B cell (primary cell): Measurements from ENCODE around the gene PI3. TPM values are rescaled to one million over a fixed set of nuclear protein-coding genes. Genes with fewer than 3 reads are reported as not detected.

Experiments used
- ATAC-seq: fragments of 200-7000 bp; cut with Tn5 transposase; one replicate; pipeline ENCODE4 v1.10.0; 2021; ENCODE audit warnings: low read depth, mild to moderate bottlenecking, moderate number of reproducible peaks, moderate library complexity
- CTCF ChIA-PET: fragments of 350-600 bp; sonication (Branson Sonifier 250); formaldehyde crosslinking; loops from one replicate; lab custom pipeline; 2021; ENCODE audit warnings: antibody characterized with exemption, inconsistent platforms; lab: Charles Lee
- POLR2A ChIA-PET: fragments of 350-600 bp; sonication (Branson Sonifier 250); formaldehyde crosslinking; loops from one replicate; lab custom pipeline; 2021; ENCODE audit warnings: antibody characterized with exemption; lab: Charles Lee
- DNase-seq: peaks from one replicate; pipeline ENCODE4 v3.0.0; 2013
- H2AFZ ChIP-seq: 2 replicates; pipeline ENCODE4 v1.6.1; 2012; ENCODE audit warnings: mild to moderate bottlenecking, low read depth, low read length; ENCODE audit not compliant: insufficient read depth, poor library complexity, severe bottlenecking
- H3K27ac ChIP-seq, 2 donors: 1 replicate in 1 of 2; 2 replicates in 1 of 2; pipeline ENCODE4 v1.5.1; 2012 to 2013; ENCODE audit warnings: low read length in 2 of 2, mild to moderate bottlenecking in 2 of 2, moderate library complexity in 1 of 2
- H3K27me3 ChIP-seq, 4 experiments: fragments of 200-600 bp in 1 of 4; sonication (generic) in 1 of 4; replicated peaks in 1 of 4; 1 replicate in 2 of 4; 2 replicates in 2 of 4; pipeline versions ENCODE4 v1.6.1 to v1.7.0; 2013 to 2016; ENCODE audit warnings: low read length in 3 of 4, mild to moderate bottlenecking in 2 of 4, mixed read lengths in 1 of 4, moderate library complexity in 1 of 4; ENCODE audit not compliant: insufficient read depth in 4 of 4, control insufficient read depth in 3 of 4; ENCODE audit errors: control extremely low read depth in 1 of 4
- H3K36me3 ChIP-seq, 2 experiments: replicated peaks in 1 of 2; 1 replicate in 1 of 2; 2 replicates in 1 of 2; pipeline versions ENCODE4 v1.6.1 to v1.7.1; 2013; ENCODE audit warnings: low read length in 1 of 2; ENCODE audit not compliant: insufficient read depth in 2 of 2, control insufficient read depth in 1 of 2; ENCODE audit errors: control extremely low read depth in 1 of 2, extremely low read depth in 1 of 2
- H3K4me1 ChIP-seq, 2 donors: fragments of 200-600 bp in 1 of 2; sonication (generic) in 1 of 2; 1 replicate in 1 of 2; 2 replicates in 1 of 2; pipeline versions ENCODE4 v1.5.1 to v1.6.1; 2013 to 2017; ENCODE audit warnings: low read length in 2 of 2; ENCODE audit not compliant: control insufficient read depth in 2 of 2, insufficient read depth in 2 of 2
- H3K4me2 ChIP-seq: replicated peaks from 2 replicates; pipeline ENCODE3; 2012; ENCODE audit warnings: mild to moderate bottlenecking, low read depth, low read length; ENCODE audit not compliant: poor library complexity, severe bottlenecking
- H3K4me3 ChIP-seq, 5 experiments: fragments of 200-600 bp in 1 of 5; sonication (generic) in 1 of 5; 1 replicate in 3 of 5; 2 replicates in 2 of 5; pipeline versions ENCODE4 v1.5.1 to v1.7.0; 2011 to 2016; ENCODE audit warnings: low read length in 4 of 5, mild to moderate bottlenecking in 4 of 5, low read depth in 2 of 5, control low read depth in 1 of 5, moderate library complexity in 1 of 5; ENCODE audit not compliant: insufficient read depth in 1 of 5; ENCODE audit errors: control extremely low read depth in 1 of 5, extremely low read depth in 1 of 5
- H3K79me2 ChIP-seq: fragments of 200-600 bp; sonication (generic); one replicate; pipeline ENCODE4 v1.6.0; 2016; ENCODE audit warnings: low read length; ENCODE audit not compliant: control insufficient read depth, insufficient read depth
- H3K9ac ChIP-seq: fragments of 200-600 bp; sonication (generic); 2 replicates; pipeline ENCODE4 v1.6.1; 2017; ENCODE audit warnings: mild to moderate bottlenecking, low read length, moderate library complexity
- H3K9me3 ChIP-seq, 3 donors: one replicate each; pipeline versions ENCODE4 v1.6.1 to v1.7.1; 2013; ENCODE audit warnings: low read length in 2 of 3; ENCODE audit not compliant: control insufficient read depth in 2 of 3, insufficient read depth in 1 of 3; ENCODE audit errors: control extremely low read depth in 1 of 3
- H4K20me1 ChIP-seq: 2 replicates; pipeline ENCODE4 v1.6.0; 2012; ENCODE audit warnings: mild to moderate bottlenecking, low read length; ENCODE audit not compliant: insufficient read depth, control insufficient read depth, poor library complexity, severe bottlenecking
- H3K27ac Mint-ChIP-seq: one replicate; pipeline ENCODE4 v1.8.0; 2021; ENCODE audit warnings: mixed read lengths
- H3K27me3 Mint-ChIP-seq: one replicate; pipeline ENCODE4 v1.8.0; 2021; ENCODE audit warnings: mixed read lengths
- H3K4me1 Mint-ChIP-seq: one replicate; pipeline ENCODE4 v1.8.0; 2021; ENCODE audit warnings: mixed read lengths
- H3K4me3 Mint-ChIP-seq: one replicate; pipeline ENCODE4 v1.8.0; 2021; ENCODE audit warnings: mixed read lengths
- H3K9me3 Mint-ChIP-seq: one replicate; pipeline ENCODE4 v1.8.0; 2022; ENCODE audit warnings: mixed read lengths; ENCODE audit not compliant: insufficient read depth
- CTCF ChIP-seq: fragments of 200-600 bp; IDR thresholded peaks from one replicate; pipeline ENCODE4 v1.8.0; 2022; ENCODE audit warnings: antibody characterized with exemption, mild to moderate bottlenecking
- EZH2 ChIP-seq: IDR thresholded peaks from 2 replicates; pipeline ENCODE4 v1.6.1; 2012; ENCODE audit warnings: borderline replicate concordance, low read depth, mild to moderate bottlenecking, moderate library complexity, low read length; ENCODE audit not compliant: insufficient read depth, poor library complexity, severe bottlenecking
- WGBS: methylation state at CpG from one replicate; pipeline ENCODE4 v1.1.5; 2013; ENCODE audit warnings: missing lambda C conversion rate; ENCODE audit not compliant: insufficient coverage; 5-methylcytosine and 5-hydroxymethylcytosine counted together
- intact Hi-C: fragments of 100-400 bp; cut with micrococcal nuclease; formaldehyde crosslinking; loops from one replicate; pipeline ENCODE4 v1.10.0; 2022
- polyA plus RNA-seq: library from polyadenylated mRNA; depleted of rRNA; stranded (reverse); fragments of >200 nt; gene quantifications from 2 replicates; pipeline ENCODE4 v1.2.3, GENCODE V29; 2012
- total RNA-seq, 2 donors: library from RNA; stranded (reverse); fragments of 120-200 nt in 1 of 2; gene quantifications; 1 replicate in 1 of 2; 2 replicates in 1 of 2; pipeline versions ENCODE4 v1.2.3 to v1.2.4, GENCODE V29; 2013 to 2022

PI3 gene
- total and polyA plus RNA-seq, 2 donors (not counting 1 experiment from before 2014, with no cell fraction given), result 0.24 TPM; not detected in 1

GRCh38 chr20:45218124-45218523 lies 43.4 kb downstream of the PI3 start:
- Histone ChIP-seq H3K4me1 (no peaks in the 10 kb centered on the region), H3K36me3 (no peaks in the 10 kb centered on the region), H3K27me3 (peaks cover 0 to 9% (median 4%) of the 10 kb centered on the region in 4 experiments), H4K20me1 (no peaks in the 10 kb centered on the region), H2AFZ (no peak overlapping the region), H3K27ac (no peak overlapping the region), H3K4me2 (no peak overlapping the region), H3K4me3 (no peak overlapping the region), H3K9me3 (no peaks in the 10 kb centered on the region), H3K79me2 (no peaks in the 10 kb centered on the region), H3K9ac (no peak overlapping the region)
- Mint-ChIP-seq H3K4me3 (no peak overlapping the region), H3K4me1 (no peaks in the 10 kb centered on the region), H3K27me3 (peaks cover 55% of the 10 kb centered on the region), H3K9me3 (peaks cover 2% of the 10 kb centered on the region), H3K27ac (no peak overlapping the region)
- CTCF ChIA-PET, result no interaction called here
- DNase-seq (no peak), ATAC-seq (no peak)
- intact Hi-C loops, result no loop called here
- POLR2A ChIA-PET, result no interaction called here
- TF ChIP-seq CTCF, result no peak
- no peak for TF ChIP-seq EZH2
- WGBS, result 69% methylated on average over 3 of the region's 4 CpGs

- no peaks in the 10 kb centered on the region for H3K4me1 Mint-ChIP-seq
- ATAC-seq (no peak), DNase-seq (no peak)
- no peaks in the 10 kb centered on the region for H3K9me3 ChIP-seq
- H3K9me3 Mint-ChIP-seq, result peaks cover 2% of the 10 kb centered on the region
- intact Hi-C loops, result no loop called here
- H3K27ac ChIP-seq, result no peak overlapping the region
- no peak overlapping the region for H3K27ac Mint-ChIP-seq
- 91% methylated on average over 2 of the region's 2 CpGs for WGBS
- no peaks in the 10 kb centered on the region for H3K36me3 ChIP-seq
- H3K4me1 ChIP-seq, result no peaks in the 10 kb centered on the region
- no peak overlapping the region for H3K9ac ChIP-seq
- peaks cover 0 to 9% (median 4%) of the 10 kb centered on the region in 4 experiments for H3K27me3 ChIP-seq
- peaks cover 55% of the 10 kb centered on the region for H3K27me3 Mint-ChIP-seq
- H2AFZ ChIP-seq, result no peak overlapping the region
- TF ChIP-seq CTCF (no peak), EZH2 (no peak)
- no peak overlapping the region for H3K4me3 Mint-ChIP-seq
- H4K20me1 ChIP-seq, result no peaks in the 10 kb centered on the region
- H3K4me3 ChIP-seq, result no peak overlapping the region
- H3K79me2 ChIP-seq, result no peaks in the 10 kb centered on the region
- H3K4me2 ChIP-seq, result no peak overlapping the region
- ChIA-PET CTCF (no interaction called here), POLR2A (no interaction called here)
Observed at GRCh38 chr20:45218636-45219035, 43.9 kb downstream of the PI3 start.
